ENCODE measurements around the gene WDR45B.
A peak's percentile ranks its signal among the peaks of the same experiment; 100 is the strongest.
"Not testable (repeated sequence)": the region's sequence is repeated elsewhere in the genome, so short reads cannot be mapped to it uniquely, and the experiment has no call there.

Gene WDR45B

DNA sequence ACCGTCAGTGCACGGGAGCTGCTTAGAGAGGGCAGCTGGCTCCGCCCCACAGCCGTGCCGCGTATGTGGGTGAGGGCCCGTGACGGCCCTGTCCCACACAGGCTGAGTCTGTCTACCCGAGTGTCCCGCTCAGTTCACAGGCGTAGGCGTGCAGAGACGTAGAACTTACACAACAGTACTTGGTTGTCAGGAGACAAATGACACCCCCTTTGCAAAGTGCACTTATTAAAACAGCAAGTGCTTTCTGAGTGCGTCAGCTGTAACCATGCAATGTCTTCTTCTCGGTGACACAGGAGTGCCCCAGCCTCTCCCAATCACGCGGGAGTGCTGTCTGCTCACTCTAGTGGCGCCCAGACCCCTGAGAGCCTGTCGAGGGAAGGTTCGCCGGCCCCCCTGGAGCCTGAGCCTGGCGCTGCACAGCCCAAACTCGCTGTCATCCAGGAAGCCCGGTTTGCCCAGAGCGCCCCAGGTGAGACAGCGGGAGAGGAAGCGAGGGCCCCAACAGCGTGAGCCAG, 64.5 kb downstream of the WDR45B start:
- no peak overlapping the region for H3K4me3 ChIP-seq (ENCODE audit: low read length)
- DNase-seq (ENCODE audit: low read depth) = no peak
- TF ChIP-seq, protein P1, sequence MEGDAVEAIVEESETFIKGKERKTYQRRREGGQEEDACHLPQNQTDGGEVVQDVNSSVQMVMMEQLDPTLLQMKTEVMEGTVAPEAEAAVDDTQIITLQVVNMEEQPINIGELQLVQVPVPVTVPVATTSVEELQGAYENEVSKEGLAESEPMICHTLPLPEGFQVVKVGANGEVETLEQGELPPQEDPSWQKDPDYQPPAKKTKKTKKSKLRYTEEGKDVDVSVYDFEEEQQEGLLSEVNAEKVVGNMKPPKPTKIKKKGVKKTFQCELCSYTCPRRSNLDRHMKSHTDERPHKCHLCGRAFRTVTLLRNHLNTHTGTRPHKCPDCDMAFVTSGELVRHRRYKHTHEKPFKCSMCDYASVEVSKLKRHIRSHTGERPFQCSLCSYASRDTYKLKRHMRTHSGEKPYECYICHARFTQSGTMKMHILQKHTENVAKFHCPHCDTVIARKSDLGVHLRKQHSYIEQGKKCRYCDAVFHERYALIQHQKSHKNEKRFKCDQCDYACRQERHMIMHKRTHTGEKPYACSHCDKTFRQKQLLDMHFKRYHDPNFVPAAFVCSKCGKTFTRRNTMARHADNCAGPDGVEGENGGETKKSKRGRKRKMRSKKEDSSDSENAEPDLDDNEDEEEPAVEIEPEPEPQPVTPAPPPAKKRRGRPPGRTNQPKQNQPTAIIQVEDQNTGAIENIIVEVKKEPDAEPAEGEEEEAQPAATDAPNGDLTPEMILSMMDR (IDR thresholded peaks at IDR 0.05; ENCODE audit: insufficient read depth, low read depth, low read length, missing control alignments) = no peak

DNA sequence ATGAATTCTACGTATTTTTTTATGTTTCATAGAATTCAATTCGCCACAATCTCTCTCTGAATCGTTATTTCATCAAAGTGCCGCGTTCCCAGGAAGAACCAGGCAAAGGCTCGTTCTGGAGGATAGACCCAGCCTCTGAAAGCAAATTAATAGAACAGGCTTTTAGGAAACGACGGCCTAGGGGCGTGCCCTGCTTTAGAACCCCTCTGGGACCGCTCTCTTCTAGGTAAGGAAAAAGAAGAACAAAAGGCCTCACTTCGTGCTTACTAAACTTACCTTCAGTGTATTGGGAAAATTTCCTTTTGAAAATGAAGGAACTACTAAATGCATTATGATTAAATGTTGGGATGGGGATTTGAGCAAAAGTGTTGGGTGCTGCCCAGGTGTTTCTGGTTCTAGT, 65.5 kb downstream of the WDR45B start:
- no peak for DNase-seq (ENCODE audit: low read depth)
- TF ChIP-seq, protein P1 (IDR thresholded peaks at IDR 0.05; ENCODE audit: insufficient read depth, low read depth, low read length, missing control alignments) = no peak
- no peak overlapping the region for H3K4me3 ChIP-seq (ENCODE audit: low read length)

DNA sequence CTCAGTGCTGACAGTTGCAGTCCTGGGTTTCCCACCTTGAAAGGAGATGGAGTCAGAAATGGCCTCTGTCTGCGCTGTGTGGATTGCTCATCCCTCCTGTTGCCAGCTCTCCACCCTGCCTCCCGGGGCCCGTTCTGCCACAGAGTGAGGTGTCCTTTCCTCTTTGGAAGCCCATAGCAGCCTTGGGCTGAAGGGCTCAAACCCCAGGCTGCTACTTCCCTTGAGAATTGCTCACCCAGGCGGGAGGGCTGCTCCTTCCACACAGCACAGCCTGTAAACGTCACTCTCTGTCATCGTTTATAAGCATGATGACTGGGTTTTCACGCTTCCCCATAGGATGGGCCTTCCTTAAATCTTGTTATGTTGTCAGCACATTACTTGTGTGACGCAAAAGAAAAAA, 66.0 kb downstream of the WDR45B start:
- peak; percentile 54 for DNase-seq (ENCODE audit: low read depth)
- TF ChIP-seq, protein P1 (IDR thresholded peaks at IDR 0.05; ENCODE audit: insufficient read depth, low read depth, low read length, missing control alignments) = no peak

DNA sequence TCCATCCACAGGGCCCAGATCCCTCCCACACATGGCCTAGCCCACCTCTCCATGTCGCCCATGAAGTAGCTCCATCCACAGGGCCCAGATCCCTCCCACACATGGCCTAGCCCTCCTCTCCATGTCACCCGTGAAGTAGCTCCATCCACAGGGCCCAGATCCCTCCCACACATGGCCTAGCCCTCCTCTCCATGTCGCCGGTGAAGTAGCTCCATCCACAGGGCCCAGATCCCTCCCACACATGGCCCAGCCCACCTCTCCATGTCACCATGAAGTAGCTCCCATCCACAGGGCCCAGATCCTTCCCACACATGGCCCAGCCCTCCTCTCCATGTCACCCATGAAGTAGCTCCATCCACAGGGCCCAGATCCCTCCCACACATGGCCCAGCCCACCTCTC, 68.3 kb downstream of the WDR45B start:
- DNase-seq (ENCODE audit: low read depth); H3K4me3 ChIP-seq (ENCODE audit: low read length): not testable (repeated sequence)

More for the DNA sequence above, 66.0 kb downstream of the WDR45B start:
- H3K4me3 ChIP-seq (ENCODE audit: low read length) = no peak overlapping the region

DNA sequence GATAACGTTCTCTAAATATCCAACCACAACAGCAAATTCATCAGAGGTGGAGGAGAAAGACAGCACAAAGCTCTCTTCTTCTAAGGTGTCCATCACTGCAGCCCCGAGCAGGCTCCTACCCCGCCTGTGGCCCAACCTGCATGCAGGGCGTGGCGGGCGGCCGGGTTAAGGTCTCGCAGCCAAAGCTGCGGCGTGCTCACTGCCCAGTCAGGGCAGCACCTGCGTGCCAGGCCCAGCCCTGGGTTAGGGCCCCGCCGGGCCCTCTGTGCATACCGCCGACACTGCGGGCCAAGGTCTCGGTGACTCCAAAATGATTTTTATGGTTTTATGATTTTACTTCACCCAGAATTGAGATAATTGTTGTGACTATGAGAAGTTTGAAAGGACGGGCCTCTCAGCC, 70.9 kb downstream of the WDR45B start:
- TF ChIP-seq, protein P1 (IDR thresholded peaks at IDR 0.05; ENCODE audit: insufficient read depth, low read depth, low read length, missing control alignments) = no peak
- no peak overlapping the region for H3K4me3 ChIP-seq (ENCODE audit: low read length)
- DNase-seq (ENCODE audit: low read depth) = no peak

GRCh38 chr17:82575581-82576221, 72.5 kb downstream of the WDR45B start:
- DNase-seq (ENCODE audit: low read depth) = not testable (repeated sequence)

GRCh38 chr17:82574041-82574440, 74.2 kb downstream of the WDR45B start:
- H3K4me3 ChIP-seq (ENCODE audit: low read length) = no peak overlapping the region
- no peak for DNase-seq (ENCODE audit: low read depth)
- TF ChIP-seq, protein P1 (IDR thresholded peaks at IDR 0.05; ENCODE audit: insufficient read depth, low read depth, low read length, missing control alignments) = no peak

More at GRCh38 chr17:82575581-82576221, 72.5 kb downstream of the WDR45B start:
- not testable (repeated sequence) for H3K4me3 ChIP-seq (ENCODE audit: low read length)

GRCh38 chr17:82571855-82572254, 76.4 kb downstream of the WDR45B start:
- no peak for DNase-seq (ENCODE audit: low read depth)
- TF ChIP-seq, protein P1 (IDR thresholded peaks at IDR 0.05; ENCODE audit: insufficient read depth, low read depth, low read length, missing control alignments) = no peak
- H3K4me3 ChIP-seq (ENCODE audit: low read length) = no peak overlapping the region
